HL-60 (cell line): ENCODE data around the gene CLDN15.

ENCODE experiments used
- DNase-seq, 2 experiments: peaks; one replicate each; pipeline ENCODE4 v3.0.0-alpha.2; 2010 to 2020; ENCODE audit warnings: low read depth in 1 of 2, low spot score in 1 of 2
- H3K27ac ChIP-seq: fragments of 250-450 bp; sonication (Bioruptor Pico); replicated peaks from 2 replicates; pipeline ENCODE4 v1.5.1; 2020; ENCODE audit warnings: mild to moderate bottlenecking, moderate library complexity
- H3K27me3 ChIP-seq: fragments of 250-450 bp; sonication (Bioruptor Pico); 2 replicates; pipeline ENCODE4 v1.5.1; 2021; ENCODE audit warnings: mild to moderate bottlenecking, moderate library complexity; ENCODE audit not compliant: insufficient read depth, poor library complexity, severe bottlenecking
- H3K4me3 ChIP-seq: replicated peaks from 2 replicates; pipeline ENCODE4 v1.5.1; 2011; ENCODE audit warnings: mild to moderate bottlenecking, control low read depth, low read length; ENCODE audit not compliant: insufficient read depth
- GABPA ChIP-seq: IDR thresholded peaks from 2 replicates; pipeline ENCODE4 v1.6.1; 2012; ENCODE audit warnings: low read depth
- POLR2AphosphoS5 ChIP-seq: IDR thresholded peaks from 2 replicates; pipeline ENCODE4 v1.6.1; 2012; ENCODE audit warnings: low read depth
- SPI1 ChIP-seq: IDR thresholded peaks from 2 replicates; pipeline ENCODE4 v1.6.1; 2012; ENCODE audit warnings: low read depth, mild to moderate bottlenecking, borderline replicate concordance
- TF ChIP-seq, protein P1 (sequence below): IDR thresholded peaks from one replicate; pipeline ENCODE4 v1.5.1; 2011; ENCODE audit warnings: low read length, control low read depth, inconsistent platforms; ENCODE audit not compliant: insufficient read depth
- TF ChIP-seq, protein P2 (sequence below): IDR thresholded peaks from 2 replicates; pipeline ENCODE4 v1.6.1; 2012; ENCODE audit warnings: low read depth; ENCODE audit not compliant: insufficient replicate concordance

Gene CLDN15

DNA sequence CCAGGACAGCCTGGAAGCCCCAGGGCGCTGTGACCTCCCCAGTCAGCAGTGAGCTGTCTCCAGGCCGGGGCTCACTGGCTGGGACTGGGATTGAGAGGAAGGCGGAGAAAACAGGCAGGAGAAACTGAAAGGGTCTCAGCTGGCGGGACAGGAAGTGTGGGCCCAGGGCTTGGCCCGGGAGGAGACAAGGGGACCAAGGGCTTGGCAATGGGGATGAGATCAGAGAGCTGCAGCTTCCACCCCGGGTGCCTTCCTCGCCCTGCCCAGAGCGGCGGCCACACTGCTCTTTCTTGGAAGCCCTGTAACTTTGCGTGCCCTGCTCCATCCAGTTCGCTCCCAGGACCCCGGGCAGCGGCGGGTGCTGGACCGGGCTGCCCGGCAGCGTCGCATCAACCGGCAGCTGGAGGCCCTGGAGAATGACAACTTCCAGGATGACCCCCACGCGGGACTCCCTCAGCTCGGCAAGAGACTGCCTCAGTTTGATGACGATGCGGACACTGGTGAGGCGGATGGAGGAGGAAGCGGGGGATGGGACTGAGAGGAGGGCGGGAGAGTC is 15.2 kb downstream of the CLDN15 start:
- no peak for DNase-seq
- TF ChIP-seq, protein P1, sequence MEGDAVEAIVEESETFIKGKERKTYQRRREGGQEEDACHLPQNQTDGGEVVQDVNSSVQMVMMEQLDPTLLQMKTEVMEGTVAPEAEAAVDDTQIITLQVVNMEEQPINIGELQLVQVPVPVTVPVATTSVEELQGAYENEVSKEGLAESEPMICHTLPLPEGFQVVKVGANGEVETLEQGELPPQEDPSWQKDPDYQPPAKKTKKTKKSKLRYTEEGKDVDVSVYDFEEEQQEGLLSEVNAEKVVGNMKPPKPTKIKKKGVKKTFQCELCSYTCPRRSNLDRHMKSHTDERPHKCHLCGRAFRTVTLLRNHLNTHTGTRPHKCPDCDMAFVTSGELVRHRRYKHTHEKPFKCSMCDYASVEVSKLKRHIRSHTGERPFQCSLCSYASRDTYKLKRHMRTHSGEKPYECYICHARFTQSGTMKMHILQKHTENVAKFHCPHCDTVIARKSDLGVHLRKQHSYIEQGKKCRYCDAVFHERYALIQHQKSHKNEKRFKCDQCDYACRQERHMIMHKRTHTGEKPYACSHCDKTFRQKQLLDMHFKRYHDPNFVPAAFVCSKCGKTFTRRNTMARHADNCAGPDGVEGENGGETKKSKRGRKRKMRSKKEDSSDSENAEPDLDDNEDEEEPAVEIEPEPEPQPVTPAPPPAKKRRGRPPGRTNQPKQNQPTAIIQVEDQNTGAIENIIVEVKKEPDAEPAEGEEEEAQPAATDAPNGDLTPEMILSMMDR, result no peak
- Histone ChIP-seq H3K27ac (no peak overlapping the region), H3K4me3 (no peak overlapping the region), H3K27me3 (no peaks in the 10 kb centered on the region)

DNA sequence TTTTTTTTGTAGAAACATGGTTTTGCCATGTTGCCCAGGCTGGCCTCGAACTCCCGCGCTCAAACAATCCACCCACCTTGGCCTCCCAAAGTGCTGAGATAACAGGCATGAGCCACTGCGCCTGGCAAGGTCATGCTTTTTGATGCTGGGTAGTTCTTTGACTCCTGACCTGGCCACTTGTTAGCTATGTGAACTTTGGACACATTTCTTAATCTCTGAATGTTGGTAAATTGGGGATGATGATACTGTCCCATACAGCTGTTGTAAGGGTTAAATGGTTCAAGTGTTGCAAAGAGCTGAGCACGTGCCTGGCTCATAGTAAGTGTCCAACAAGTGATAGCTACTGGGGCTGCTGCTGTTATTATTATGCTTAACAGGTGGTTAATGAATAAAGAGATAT is 17.3 kb downstream of the CLDN15 start:
- Histone ChIP-seq H3K27me3 (no peaks in the 10 kb centered on the region), H3K27ac (no peak overlapping the region)
- DNase-seq, result no peak

DNA sequence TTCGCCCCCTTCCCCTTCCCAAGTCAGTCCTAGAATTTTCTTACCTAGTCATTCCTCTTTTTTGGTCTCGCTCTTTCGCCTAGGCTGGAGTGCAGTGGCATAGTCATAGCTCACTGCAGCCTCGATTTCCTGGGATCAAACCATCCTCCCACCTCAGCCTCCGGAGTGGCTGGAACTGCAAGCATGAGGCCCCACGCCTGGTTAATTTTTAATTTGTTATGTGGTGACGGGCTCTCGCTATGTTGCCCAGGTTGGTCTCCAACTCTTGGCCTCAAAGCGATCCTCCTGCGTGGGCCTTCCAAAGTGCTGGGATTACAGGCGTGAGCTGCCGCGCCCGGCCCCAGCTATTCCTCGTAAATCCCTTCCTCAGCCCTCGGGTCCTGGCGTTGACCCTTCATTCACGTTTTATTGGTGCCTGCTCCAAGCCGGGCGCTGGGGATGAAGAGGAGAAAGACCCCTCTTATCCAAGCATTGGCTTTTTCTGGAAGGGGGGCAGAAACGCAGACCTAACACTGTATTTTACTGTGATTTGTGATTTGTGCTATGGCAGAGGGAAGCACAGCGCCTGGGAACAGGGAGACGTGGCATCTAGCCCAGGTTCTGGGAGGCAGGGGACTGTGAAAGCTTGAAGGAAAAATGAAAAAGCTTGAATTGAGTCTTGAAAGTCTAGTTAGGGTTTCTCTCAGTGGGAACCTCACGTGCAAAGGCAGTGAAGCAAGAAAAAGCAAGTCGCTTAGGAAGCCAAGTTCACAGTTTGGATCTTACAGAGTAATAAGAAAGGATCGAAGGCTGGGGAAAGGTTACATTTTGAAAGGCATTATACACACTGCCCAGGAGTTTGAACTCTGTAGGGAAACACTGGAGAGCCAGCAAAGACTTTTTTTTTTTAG is 19.1 kb downstream of the CLDN15 start:
- TF ChIP-seq SPI1 (no peak), POLR2AphosphoS5 (no peak)
- TF ChIP-seq, protein P2, sequence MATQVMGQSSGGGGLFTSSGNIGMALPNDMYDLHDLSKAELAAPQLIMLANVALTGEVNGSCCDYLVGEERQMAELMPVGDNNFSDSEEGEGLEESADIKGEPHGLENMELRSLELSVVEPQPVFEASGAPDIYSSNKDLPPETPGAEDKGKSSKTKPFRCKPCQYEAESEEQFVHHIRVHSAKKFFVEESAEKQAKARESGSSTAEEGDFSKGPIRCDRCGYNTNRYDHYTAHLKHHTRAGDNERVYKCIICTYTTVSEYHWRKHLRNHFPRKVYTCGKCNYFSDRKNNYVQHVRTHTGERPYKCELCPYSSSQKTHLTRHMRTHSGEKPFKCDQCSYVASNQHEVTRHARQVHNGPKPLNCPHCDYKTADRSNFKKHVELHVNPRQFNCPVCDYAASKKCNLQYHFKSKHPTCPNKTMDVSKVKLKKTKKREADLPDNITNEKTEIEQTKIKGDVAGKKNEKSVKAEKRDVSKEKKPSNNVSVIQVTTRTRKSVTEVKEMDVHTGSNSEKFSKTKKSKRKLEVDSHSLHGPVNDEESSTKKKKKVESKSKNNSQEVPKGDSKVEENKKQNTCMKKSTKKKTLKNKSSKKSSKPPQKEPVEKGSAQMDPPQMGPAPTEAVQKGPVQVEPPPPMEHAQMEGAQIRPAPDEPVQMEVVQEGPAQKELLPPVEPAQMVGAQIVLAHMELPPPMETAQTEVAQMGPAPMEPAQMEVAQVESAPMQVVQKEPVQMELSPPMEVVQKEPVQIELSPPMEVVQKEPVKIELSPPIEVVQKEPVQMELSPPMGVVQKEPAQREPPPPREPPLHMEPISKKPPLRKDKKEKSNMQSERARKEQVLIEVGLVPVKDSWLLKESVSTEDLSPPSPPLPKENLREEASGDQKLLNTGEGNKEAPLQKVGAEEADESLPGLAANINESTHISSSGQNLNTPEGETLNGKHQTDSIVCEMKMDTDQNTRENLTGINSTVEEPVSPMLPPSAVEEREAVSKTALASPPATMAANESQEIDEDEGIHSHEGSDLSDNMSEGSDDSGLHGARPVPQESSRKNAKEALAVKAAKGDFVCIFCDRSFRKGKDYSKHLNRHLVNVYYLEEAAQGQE, result no peak
- DNase-seq, result no peak
- Histone ChIP-seq H3K4me3 (peak overlapping the region; percentile 94), H3K27me3 (no peaks in the 10 kb centered on the region), H3K27ac (peak overlapping the region; percentile 79)

More for the DNA sequence above, 17.3 kb downstream of the CLDN15 start:
- no peak overlapping the region for H3K4me3 ChIP-seq
- TF ChIP-seq SPI1, result no peak
- TF ChIP-seq, protein P1, result no peak
- TF ChIP-seq POLR2AphosphoS5, result no peak
- TF ChIP-seq, protein P2, result no peak
- TF ChIP-seq GABPA, result no peak

DNA sequence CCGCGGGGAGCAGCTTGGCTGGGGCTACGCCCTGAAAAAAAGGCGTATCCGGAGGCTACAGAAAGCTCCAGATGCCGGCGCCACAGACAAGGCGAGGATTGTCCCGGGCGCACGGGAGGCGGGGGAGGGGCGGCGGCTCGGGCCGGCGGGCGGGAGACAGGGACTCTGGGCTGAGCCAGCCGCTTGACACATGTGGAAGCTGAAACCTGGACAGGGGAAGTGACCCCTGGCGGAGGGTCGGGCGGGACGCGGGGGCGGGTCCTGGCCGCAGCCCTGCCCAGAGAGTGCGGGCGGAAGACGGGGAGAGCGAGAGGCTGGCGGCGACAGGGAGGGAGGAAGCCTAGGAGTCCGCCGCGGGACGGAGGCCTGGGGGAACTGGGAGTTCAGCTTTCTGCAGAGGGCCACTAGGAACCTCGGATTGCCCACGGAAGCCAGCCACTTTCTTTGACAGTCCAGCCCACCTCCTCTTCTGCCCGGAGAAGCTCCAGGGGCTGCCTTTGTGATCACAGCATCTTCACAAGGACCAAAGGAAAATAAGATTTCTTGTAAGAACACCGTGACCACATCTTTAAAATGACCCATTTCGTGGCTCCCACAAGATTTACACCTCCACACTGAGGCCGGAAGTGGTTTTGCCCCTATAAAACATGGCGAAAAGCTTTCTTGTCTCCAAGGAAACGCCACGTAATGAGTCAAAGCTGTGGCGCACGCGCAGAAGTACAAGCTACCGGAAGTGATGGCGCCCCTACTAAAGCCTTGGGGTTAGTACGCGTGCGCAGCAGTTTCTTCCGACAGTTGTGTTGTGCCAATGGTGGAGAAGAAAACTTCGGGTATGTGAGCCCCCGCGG is 20.0 kb downstream of the CLDN15 start, which contains the start of the genes PLOD3 and ZNHIT1:
TSS of gene PLOD3 (minus strand) at position 194 of the 848 bp plus-strand sequence. CDS start 307 bp downstream, outside the sequence.
TSS of gene ZNHIT1 (plus strand) at position 778 of the 848 bp plus-strand sequence. CDS start at position 809, 31 bp downstream.
- Histone ChIP-seq H3K27me3 (no peaks in the 10 kb centered on the region), H3K27ac (peak within 1 kb of the TSS; percentile 79), H3K4me3 (peak within 1 kb of the TSS; percentile 94)
- peak; percentile 92 to 96 for DNase-seq
- TF ChIP-seq POLR2AphosphoS5 (peak; percentile 31; the same call in 1 of the 2 replicates), SPI1 (0 out of 2 replicates have a peak, but pooled peaks have one; percentile 15), GABPA (peak; percentile 85)
- TF ChIP-seq, protein P1, result no peak
- TF ChIP-seq, protein P2, result no peak
